CD4-positive, alpha-beta T cell (primary cell): ENCODE measurements around the gene THBS2. TPM values are rescaled to one million over a fixed set of nuclear protein-coding genes. Genes with fewer than 3 reads are reported as not detected.

Experiments
- ATAC-seq: fragments of 200-7000 bp; cut with Tn5 transposase; one replicate; pipeline ENCODE4 v1.10.0; 2022; ENCODE audit warnings: mild to moderate bottlenecking; ENCODE audit not compliant: poor library complexity
- CTCF ChIA-PET: fragments of 350-600 bp; sonication (Branson Sonifier 250); formaldehyde crosslinking; loops from one replicate; lab custom pipeline; 2021; ENCODE audit warnings: antibody characterized with exemption, inconsistent platforms; lab: Charles Lee
- POLR2A ChIA-PET: fragments of 350-600 bp; sonication (Branson Sonifier 250); formaldehyde crosslinking; loops from one replicate; lab custom pipeline; 2021; ENCODE audit warnings: antibody characterized with exemption, inconsistent platforms; lab: Charles Lee
- DNase-seq, 14 experiments: peaks; one replicate each; pipeline ENCODE4 v3.0.0-alpha.2; 2013 to 2020; ENCODE audit warnings: mixed read lengths in 2 of 14
- H3K27ac ChIP-seq, 2 donors: one replicate each; pipeline versions ENCODE4 v1.5.1 to v1.7.0; 2013; ENCODE audit warnings: low read length in 2 of 2, low read depth in 1 of 2, mild to moderate bottlenecking in 1 of 2
- H3K27me3 ChIP-seq, 2 experiments: 1 replicate in 1 of 2; 2 replicates in 1 of 2; pipeline versions ENCODE4 v1.6.1 to v1.7.0; 2013; ENCODE audit warnings: low read length in 2 of 2, control low read depth in 1 of 2, mild to moderate bottlenecking in 1 of 2, moderate library complexity in 1 of 2; ENCODE audit not compliant: insufficient read depth in 2 of 2, control insufficient read depth in 1 of 2
- H3K36me3 ChIP-seq: one replicate; pipeline ENCODE4 v1.6.1; 2013; ENCODE audit warnings: low read length, control low read depth; ENCODE audit not compliant: insufficient read depth
- H3K4me1 ChIP-seq: one replicate; pipeline ENCODE4 v1.6.1; 2013; ENCODE audit warnings: low read length, control low read depth; ENCODE audit not compliant: insufficient read depth
- H3K4me3 ChIP-seq: one replicate; pipeline ENCODE4 v1.5.1; 2013; ENCODE audit warnings: mild to moderate bottlenecking, low read length, moderate library complexity
- H3K9me3 ChIP-seq, 2 experiments: 1 replicate in 1 of 2; 2 replicates in 1 of 2; pipeline versions ENCODE4 v1.6.1 to v1.7.0; 2013; ENCODE audit warnings: low read length in 2 of 2, mild to moderate bottlenecking in 2 of 2, control low read depth in 1 of 2, moderate library complexity in 1 of 2; ENCODE audit not compliant: control insufficient read depth in 1 of 2, insufficient read depth in 1 of 2
- H3K27ac Mint-ChIP-seq: one replicate; pipeline ENCODE4 v1.8.0; 2020; ENCODE audit warnings: mixed read lengths
- H3K27me3 Mint-ChIP-seq: one replicate; pipeline ENCODE4 v1.8.0; 2021; ENCODE audit warnings: mixed read lengths
- H3K36me3 Mint-ChIP-seq: one replicate; pipeline ENCODE4 v1.8.0; 2021; ENCODE audit warnings: low read depth, mixed read lengths
- H3K4me1 Mint-ChIP-seq: one replicate; pipeline ENCODE4 v1.8.0; 2021; ENCODE audit warnings: low read depth, mixed read lengths
- H3K4me3 Mint-ChIP-seq: one replicate; pipeline ENCODE4 v1.8.0; 2020; ENCODE audit warnings: mild to moderate bottlenecking, mixed read lengths
- H3K9me3 Mint-ChIP-seq: one replicate; pipeline ENCODE4 v1.8.0; 2020; ENCODE audit warnings: mixed read lengths
- CTCF ChIP-seq: fragments of 200-600 bp; IDR thresholded peaks from one replicate; pipeline ENCODE4 v1.8.0; 2022; ENCODE audit warnings: antibody characterized with exemption, mild to moderate bottlenecking
- intact Hi-C, 2 experiments: fragments of 100-400 bp; cut with DNase I in 1 of 2; cut with micrococcal nuclease in 1 of 2; formaldehyde crosslinking; loops; one replicate each; pipeline versions ENCODE4 v1.15.1 to v1.9.0; 2023 to 2025; cut with DNase I, micrococcal nuclease
- total RNA-seq, 174 experiments: library from RNA in 2 of 174; stranded (reverse) in 2 of 174; gene quantifications; one replicate each; pipeline ENCODE4 v1.2.3 and lab custom pipeline; 2021 to 2026

The THBS2 gene
- total RNA-seq, 2 experiments from 2014 or later = not detected

GRCh38 chr6:169174516-169175359 lies 78.9 kb downstream of the THBS2 start:
- no peak for TF ChIP-seq CTCF
- no peaks in the 10 kb centered on the region for H3K4me1 Mint-ChIP-seq
- no peak overlapping the region for H3K27ac Mint-ChIP-seq
- Histone ChIP-seq H3K36me3 (no peaks in the 10 kb centered on the region), H3K27me3 (no peaks in the 10 kb centered on the region), H3K9me3 (no peaks in the 10 kb centered on the region), H3K4me3 (no peak overlapping the region), H3K4me1 (no peaks in the 10 kb centered on the region), H3K27ac (no peak overlapping the region)
- ATAC-seq (no peak), DNase-seq (no peak)
- intact Hi-C loops = no loop called here
- ChIA-PET CTCF (no interaction called here), POLR2A (no interaction called here)
- no peaks in the 10 kb centered on the region for H3K9me3 Mint-ChIP-seq
- H3K36me3 Mint-ChIP-seq = no peaks in the 10 kb centered on the region
- no peaks in the 10 kb centered on the region for H3K27me3 Mint-ChIP-seq
- H3K4me3 Mint-ChIP-seq = no peak overlapping the region

- CTCF ChIA-PET = no interaction called here
- intact Hi-C loops = no loop called here
These were observed 79.9 kb downstream of the THBS2 start for GRCh38 chr6:169173532-169174268.

DNA sequence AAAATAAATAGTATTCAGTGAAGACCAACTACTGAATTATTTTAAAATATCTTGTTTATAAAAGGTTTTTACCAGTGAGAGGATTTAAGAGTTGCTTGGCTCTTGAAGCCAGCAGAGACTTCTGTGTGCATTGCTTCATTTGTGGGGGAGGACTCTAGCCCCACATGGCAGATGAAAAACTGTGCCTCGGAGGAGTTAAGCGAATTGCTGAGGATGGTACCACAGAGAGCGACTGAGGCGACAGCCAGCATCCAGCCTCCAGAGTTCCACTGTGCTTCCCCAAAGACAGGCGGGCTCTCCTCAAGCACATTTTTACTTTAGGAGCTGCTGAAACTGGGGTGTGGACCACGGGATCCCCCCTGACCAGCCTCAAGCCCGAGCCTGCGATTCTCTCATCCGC lies 80.7 kb downstream of the THBS2 start:
- Mint-ChIP-seq H3K27me3 (no peaks in the 10 kb centered on the region), H3K4me1 (no peaks in the 10 kb centered on the region), H3K27ac (no peak overlapping the region), H3K9me3 (no peaks in the 10 kb centered on the region), H3K36me3 (no peaks in the 10 kb centered on the region), H3K4me3 (no peak overlapping the region)
- no peak for ATAC-seq
- Histone ChIP-seq H3K36me3 (no peaks in the 10 kb centered on the region), H3K9me3 (no peaks in the 10 kb centered on the region), H3K4me3 (no peak overlapping the region), H3K27me3 (no peaks in the 10 kb centered on the region), H3K4me1 (no peaks in the 10 kb centered on the region), H3K27ac (no peak overlapping the region)
- DNase-seq = no peak
- intact Hi-C loops = no loop called here
- CTCF ChIA-PET = no interaction called here
- POLR2A ChIA-PET = no interaction called here
- no peak for TF ChIP-seq CTCF

More at GRCh38 chr6:169173532-169174268, 79.9 kb downstream of the THBS2 start:
- Histone ChIP-seq H3K4me3 (no peak overlapping the region), H3K9me3 (no peaks in the 10 kb centered on the region), H3K36me3 (no peaks in the 10 kb centered on the region), H3K4me1 (no peaks in the 10 kb centered on the region), H3K27ac (no peak overlapping the region), H3K27me3 (no peaks in the 10 kb centered on the region)
- TF ChIP-seq CTCF = no peak
- no peak for ATAC-seq
- no peak for DNase-seq
- POLR2A ChIA-PET = no interaction called here
- no peaks in the 10 kb centered on the region for H3K4me1 Mint-ChIP-seq
- no peak overlapping the region for H3K4me3 Mint-ChIP-seq
- no peaks in the 10 kb centered on the region for H3K36me3 Mint-ChIP-seq
- H3K27me3 Mint-ChIP-seq = no peaks in the 10 kb centered on the region
- no peak overlapping the region for H3K27ac Mint-ChIP-seq
- no peaks in the 10 kb centered on the region for H3K9me3 Mint-ChIP-seq
